HG03432 (cell line): ENCODE results near the gene MRNIP.

Source experiments
- ATAC-seq: cut with Tn5 transposase; IDR thresholded peaks from one replicate; pipeline ENCODE4 v1.9.1; 2021; ENCODE audit warnings: mild to moderate bottlenecking, moderate library complexity; ENCODE audit not compliant: unreplicated experiment

Gene MRNIP

GRCh38 chr5:179805529-179806249 is 52.9 kb downstream of the MRNIP start:
- ATAC-seq: peak; percentile 23

- no peak for ATAC-seq
These were observed 53.5 kb downstream of the MRNIP start for GRCh38 chr5:179805070-179805528.

- no peak for ATAC-seq
These were observed 54.1 kb downstream of the MRNIP start for GRCh38 chr5:179804555-179804947.

- ATAC-seq: no peak
These were observed 54.7 kb downstream of the MRNIP start for GRCh38 chr5:179803651-179804554.

DNA sequence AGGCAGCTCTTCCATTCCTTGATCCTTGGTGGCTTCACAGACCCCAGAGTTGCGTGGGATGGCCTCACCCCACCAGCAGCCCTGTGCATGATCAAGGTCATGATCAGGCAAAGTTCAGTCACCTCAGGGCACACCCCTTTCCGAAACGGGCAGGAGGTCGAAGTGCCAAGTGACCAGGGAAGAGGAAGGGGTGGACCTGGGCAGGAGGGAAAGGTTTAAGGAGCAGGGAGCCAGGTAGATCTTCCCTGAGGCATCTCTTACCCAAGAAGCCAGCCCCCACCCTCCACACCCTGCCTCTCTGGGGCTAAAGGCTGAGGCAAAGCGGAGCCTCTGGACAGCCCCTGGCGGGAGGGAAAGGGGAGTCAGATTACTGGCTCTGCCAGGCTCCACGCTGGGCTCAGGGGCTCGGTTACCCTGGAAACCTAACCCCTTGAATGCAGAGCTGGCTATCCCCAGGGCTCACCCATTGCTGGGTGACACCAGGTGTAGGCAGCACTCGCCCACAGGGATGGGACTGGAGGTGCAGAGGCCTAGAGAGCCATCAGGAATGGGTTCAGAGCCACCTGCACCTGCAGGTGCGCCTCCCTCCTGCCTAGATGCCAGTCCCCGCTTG is 55.6 kb downstream of the MRNIP start:
- no peak for ATAC-seq

DNA sequence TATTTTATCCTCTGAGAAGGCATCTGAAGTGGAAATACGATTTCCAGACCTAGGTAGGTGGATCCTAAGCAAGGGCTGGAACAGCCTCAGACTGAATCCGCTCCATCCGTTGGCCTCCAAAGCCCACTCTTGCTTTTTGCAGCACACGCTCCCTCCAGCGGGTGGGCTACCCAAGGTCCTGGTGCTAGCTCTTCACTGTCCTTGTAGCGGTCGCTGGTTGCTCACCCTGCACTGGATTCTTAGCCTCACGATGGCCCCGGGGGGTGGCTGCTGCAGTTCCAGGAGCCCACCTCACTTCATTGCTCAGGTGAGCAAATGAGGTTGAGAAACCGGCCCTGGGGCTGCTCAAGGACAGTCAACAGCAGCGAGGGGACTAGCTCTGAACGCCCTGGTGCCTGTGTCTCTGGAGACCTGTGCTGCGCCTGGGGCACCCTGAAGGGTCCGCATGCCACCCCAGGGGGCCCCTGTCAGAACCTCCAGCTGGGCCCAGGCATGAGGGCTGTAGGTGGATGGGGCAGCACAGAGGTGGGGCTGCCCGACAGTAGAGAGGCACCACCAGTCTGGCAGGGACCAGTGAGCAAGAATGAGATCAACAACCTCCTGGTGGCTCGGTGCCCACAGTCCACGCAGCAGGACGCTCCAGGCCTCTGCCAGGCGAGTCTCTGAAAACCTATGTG is 56.3 kb downstream of the MRNIP start:
- no peak for ATAC-seq

DNA sequence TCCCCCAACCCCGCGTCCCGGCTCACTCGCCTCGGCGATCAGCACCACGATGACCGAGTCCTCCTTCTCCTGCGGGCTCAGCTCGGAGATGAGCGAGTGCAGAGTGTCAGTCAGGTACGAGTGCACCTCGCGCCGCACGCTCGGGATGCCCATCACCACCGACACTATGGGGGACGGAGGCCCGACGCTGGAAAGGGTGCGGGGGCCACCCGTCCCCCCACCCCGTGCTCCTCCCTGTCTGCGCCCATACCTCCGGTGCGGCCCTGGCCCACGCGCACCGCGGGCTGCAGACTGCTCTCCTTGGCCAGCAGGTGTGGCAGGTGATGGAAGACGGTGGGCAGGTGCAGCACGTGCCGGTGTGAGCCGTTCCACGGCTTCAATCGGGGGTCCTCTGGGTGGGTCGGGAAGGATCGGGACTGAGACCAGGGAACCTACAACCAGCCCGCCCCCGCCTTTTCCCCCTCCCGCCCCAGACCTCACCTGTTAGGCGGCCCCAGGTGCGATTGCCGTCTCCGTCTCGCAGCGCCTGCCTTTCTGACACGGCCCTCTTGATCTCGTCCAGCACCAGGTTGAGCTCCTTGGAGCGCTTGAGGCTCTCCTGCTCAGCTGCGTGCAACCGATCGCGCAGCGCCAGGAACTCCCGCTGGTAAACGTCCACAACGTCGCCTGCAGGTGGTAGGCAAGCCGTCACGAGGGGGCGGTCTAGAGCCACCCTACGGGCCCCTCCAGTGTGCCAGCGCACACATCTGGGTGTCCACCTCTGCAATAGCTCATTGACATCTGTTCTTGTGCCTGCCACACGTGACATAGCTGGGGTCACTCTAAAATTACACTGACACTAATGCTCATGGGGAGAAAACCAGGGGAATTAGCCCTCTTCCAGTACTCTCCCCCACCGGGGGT is 57.1 kb downstream of the MRNIP start:
- ATAC-seq: peak; percentile 23

DNA sequence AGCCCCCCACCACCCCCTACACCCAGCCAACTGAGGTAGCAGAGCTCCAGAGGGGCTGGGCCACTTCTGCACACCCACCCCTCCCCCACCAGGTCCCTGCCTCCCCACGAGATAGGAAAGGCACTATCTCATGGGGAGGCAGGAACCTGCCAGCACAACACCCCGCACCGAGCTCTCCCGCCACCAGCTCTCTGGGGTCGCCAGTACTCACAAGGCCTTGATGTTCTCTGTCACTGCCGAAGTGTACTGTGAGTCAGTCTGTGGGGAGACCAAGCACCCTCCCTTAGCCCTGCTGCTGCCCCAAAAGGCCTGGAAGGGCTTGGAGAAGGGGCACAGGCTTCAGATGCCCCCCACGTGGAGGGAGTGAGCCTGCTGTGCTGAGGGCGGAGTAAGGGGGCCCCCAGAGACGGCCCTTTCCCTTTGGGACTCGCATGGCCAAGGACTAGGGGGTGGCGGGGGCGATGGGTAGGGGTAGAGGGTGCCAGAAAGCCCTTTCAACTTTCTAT is 57.9 kb downstream of the MRNIP start:
- ATAC-seq: no peak

DNA sequence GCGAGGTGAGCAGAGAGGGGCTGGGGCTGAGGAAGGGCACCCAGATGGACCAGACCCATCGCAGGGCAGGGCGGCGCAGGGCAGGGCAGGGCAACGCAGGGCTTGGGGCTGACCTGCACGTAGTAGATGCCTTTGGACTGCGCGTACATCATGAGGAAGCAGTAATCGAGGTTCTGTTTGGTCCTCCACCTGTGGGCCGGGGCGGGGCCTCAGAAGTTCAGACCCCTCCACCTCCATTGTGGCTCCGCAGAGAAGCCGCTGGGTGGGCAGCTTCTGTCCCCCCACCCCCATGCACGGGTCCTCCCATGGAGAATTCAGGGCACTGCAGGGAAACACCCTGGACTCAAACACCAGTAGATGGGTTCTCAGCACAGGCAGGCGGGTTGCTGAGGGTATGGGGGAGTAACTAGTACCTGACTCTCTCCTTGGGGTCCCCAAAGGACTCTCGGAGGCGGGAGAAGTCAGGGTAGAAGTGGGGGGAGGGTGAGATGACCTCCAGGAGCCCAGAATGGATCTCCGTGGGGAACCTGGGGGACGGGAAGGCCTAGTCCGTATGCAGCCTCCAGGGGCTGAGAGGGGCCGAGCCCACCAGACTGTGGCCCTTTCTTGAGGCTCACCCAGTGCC is 58.4 kb downstream of the MRNIP start:
- ATAC-seq: no peak

DNA sequence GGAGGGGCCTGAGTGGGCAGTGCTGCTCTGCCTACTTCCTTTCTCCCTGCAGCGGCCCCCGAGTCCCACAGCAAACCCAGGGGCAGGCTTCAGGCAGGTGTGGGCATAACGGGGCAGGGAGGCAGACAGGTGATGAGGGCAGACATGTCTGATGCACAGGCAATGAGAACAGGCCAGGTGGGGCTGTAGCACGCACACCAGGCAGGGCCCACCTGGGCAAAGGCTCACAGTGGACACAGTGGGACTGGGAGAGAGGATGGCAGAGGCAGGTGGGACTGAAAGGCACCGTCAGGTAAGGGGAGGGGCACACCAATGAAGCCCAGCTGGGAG is 59.0 kb downstream of the MRNIP start:
- ATAC-seq: no peak

DNA sequence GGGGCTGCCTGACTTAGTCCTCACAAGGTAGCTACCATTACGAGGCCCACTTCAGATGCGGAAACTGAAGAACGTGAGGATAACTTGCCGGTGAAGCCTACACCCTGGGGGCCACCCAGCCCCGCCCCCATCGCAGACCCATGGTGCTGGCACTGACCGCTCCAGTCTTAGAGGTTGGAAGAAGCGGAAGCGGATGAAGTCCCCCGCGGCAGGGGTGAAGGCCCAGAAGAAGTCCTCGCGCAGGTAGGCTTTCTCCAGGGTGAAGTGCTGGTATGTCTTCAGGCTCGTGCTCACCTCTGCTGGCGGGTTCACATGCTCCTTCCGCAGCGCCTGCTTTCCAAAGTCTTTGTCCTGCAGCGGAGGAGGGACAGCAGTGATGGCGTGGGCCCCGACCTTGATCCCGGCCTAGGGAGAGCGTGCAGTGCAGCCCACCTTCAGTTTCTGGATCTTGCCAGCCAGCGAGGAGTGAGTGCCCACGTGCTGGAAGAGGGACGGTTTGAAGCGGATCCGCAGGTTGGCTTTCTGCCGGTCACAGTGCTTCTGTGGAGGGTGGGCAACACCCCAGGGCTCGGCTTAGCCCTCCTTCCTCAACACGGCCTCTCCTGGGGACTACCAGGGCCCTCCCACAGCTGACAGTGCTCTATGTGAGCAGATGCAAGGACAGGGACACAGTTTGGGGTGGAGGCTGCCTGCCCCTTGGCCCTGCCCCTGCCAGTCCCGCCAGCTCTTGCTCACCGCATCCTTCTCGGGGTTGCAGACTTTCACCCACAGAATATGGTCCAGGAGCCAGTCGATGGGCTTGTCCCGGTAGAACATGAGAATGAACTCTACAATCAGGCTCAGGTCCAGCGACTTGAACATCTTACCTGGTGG is 59.6 kb downstream of the MRNIP start:
- ATAC-seq: no peak

DNA sequence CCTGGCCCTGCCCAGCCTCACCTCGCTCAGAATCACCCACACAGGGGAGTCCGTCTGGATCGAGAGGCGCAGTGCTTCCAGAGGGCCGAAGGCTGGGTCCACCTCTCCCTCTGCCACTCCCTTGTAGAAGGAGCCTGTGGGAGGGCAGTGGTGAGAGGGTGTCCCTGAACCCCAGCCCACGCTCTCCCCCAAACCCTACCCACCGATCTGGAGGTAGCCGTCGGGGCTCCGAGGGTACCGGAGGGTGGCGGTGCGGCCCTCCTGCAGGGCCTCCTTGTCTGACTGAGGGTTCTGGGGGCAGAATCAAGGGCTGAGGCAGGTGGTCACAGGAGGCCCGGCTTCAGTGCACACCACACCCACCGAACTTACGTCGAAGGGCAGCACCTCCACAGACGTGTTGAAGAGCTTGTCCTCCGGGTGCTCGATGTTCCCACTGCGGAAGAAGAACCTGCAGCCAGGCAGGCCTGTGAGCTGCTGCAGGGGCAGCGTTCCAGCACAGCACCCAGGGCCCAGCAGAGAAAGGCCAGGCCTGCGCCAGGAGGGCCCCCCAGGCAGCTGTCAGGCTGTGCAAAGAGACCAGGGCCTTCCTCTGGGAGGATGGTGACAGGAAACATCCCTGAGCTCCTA is 60.4 kb downstream of the MRNIP start:
- no peak for ATAC-seq

- ATAC-seq: no peak
These were observed 60.9 kb downstream of the MRNIP start for GRCh38 chr5:179797741-179798140.

GRCh38 chr5:179796877-179797608 is 61.6 kb downstream of the MRNIP start:
- ATAC-seq: no peak

DNA sequence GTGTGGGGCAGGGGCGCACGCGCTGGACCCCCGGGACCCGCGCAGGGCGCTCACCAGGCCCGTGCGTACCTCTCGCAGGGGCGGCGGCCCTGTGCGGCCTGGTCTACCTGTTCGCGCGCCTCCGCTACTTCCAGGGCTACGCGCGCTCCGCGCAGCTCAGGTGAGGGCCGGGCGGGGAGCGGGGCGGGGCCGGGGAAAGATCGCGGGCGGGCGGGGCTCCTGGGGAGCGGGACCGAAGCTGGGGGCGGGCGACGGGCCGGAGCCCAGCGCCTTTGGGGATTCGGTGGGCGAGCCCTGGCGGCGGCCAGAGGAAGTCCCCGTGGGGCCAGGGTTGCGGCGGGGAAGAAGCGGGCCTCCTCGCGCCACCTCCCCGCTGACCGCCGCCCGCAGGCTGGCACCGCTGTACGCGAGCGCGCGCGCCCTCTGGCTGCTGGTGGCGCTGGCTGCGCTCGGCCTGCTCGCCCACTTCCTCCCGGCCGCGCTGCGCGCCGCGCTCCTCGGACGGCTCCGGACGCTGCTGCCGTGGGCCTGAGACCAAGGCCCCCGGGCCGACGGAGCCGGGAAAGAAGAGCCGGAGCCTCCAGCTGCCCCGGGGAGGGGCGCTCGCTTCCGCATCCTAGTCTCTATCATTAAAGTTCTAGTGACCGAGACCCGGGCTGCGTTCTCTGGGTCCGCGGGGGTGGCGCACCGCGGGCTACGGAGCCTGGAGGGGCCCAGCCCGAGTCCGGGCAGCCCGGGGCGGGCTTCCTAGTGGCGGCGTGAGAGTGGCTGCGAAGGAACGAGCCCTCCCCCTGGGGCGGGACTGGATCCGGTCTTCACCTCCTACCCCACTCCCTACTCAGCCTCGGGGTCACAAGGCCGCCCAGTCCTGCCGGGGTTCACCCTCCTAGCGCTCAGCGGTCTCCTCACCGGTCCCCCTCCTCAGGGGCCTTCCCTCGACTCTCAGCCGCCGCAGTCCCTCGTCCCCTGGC is 62.5 kb downstream of the MRNIP start:
- peak; percentile 80 for ATAC-seq
